A549 (cell line): Measurements from ENCODE around the gene FBXO7.

ENCODE experiments used
- CBX8 ChIP-seq: fragments of 200-600 bp; sonication (generic); IDR thresholded peaks from 2 replicates; pipeline ENCODE4 v1.6.1; 2016
- CTCF ChIP-seq: fragments of >200 bp; sonication (Bioruptor Twin); formaldehyde crosslinking; IDR thresholded peaks from 3 replicates; pipeline ENCODE4 v1.5.1; 2016
- EHMT2 ChIP-seq: fragments of 200-600 bp; sonication (generic); IDR thresholded peaks from 2 replicates; pipeline ENCODE4 v1.6.1; 2016; ENCODE audit warnings: antibody characterized with exemption, low read depth, mild to moderate bottlenecking, moderate library complexity
- ELK1 ChIP-seq: fragments of 150-350 bp; IDR thresholded peaks from 2 replicates; pipeline ENCODE4 v1.6.1; 2014; ENCODE audit warnings: low read depth, mild to moderate bottlenecking, low read length
- FOSL2 ChIP-seq, 2 experiments: fragments of 450-650 bp in 1 of 2; fragments of >200 bp in 1 of 2; sonication (Bioruptor Twin) in 1 of 2; formaldehyde crosslinking; IDR thresholded peaks; 2 replicates each; pipeline versions ENCODE4 v1.5.0 to v1.6.1; 2016 to 2020; ENCODE audit warnings: mild to moderate bottlenecking in 1 of 2, moderate library complexity in 1 of 2
- JUN ChIP-seq, 2 experiments: fragments of >200 bp; sonication (Bioruptor Twin); formaldehyde crosslinking; IDR thresholded peaks; 2 replicates in 1 of 2; 3 replicates in 1 of 2; pipeline ENCODE4 v1.6.1; 2016 to 2017
- JUNB ChIP-seq: fragments of >200 bp; sonication (Bioruptor Twin); formaldehyde crosslinking; IDR thresholded peaks from 2 replicates; pipeline ENCODE4 v1.6.1; 2016
- MAX ChIP-seq: IDR thresholded peaks from 2 replicates; pipeline ENCODE4 v1.6.1; 2012
- POLR2A ChIP-seq: IDR thresholded peaks from 2 replicates; pipeline ENCODE4 v1.6.1; 2012; ENCODE audit warnings: mild to moderate bottlenecking, low read length
- POLR2AphosphoS2 ChIP-seq: conservative IDR thresholded peaks from 2 replicates; pipeline ENCODE4 v1.6.1; 2012; ENCODE audit warnings: low read length, improper control_type of control experiment, inconsistent platforms
- RAD21 ChIP-seq, 2 experiments: fragments of >200 bp in 1 of 2; sonication (Bioruptor Twin) in 1 of 2; formaldehyde crosslinking in 1 of 2; IDR thresholded peaks in 1 of 2; conservative IDR thresholded peaks in 1 of 2; 2 replicates in 1 of 2; 3 replicates in 1 of 2; pipeline ENCODE4 v1.6.1; 2012 to 2018; ENCODE audit warnings: inconsistent platforms in 1 of 2
- RFX5 ChIP-seq: fragments of 450-650 bp; IDR thresholded peaks from 2 replicates; pipeline ENCODE4 v1.7.1; 2014; ENCODE audit warnings: antibody characterized with exemption, mild to moderate bottlenecking, moderate library complexity
- RNF2 ChIP-seq: fragments of 200-600 bp; sonication (generic); IDR thresholded peaks from 2 replicates; pipeline ENCODE4 v1.6.1; 2016; ENCODE audit warnings: low read depth, mild to moderate bottlenecking, antibody characterized with exemption, moderate library complexity, borderline replicate concordance
- USF2 ChIP-seq: fragments of 450-650 bp; IDR thresholded peaks from 2 replicates; pipeline ENCODE4 v1.6.1; 2014; ENCODE audit warnings: antibody characterized with exemption

- TF ChIP-seq CTCF (no peak), RFX5 (no peak), POLR2A (no peak), RNF2 (no peak), EHMT2 (no peak), JUNB (no peak), ELK1 (no peak), RAD21 (conservative IDR thresholded peaks at IDR 0.05 in 1 of 2, IDR thresholded peaks at IDR 0.05 in 1 of 2) (no peak), POLR2AphosphoS2 (no peak), USF2 (no peak), MAX (no peak), CBX8 (no peak), FOSL2 (IDR thresholded peaks at IDR 0.05) (no peak), FOSL2 (CRISPR knock-in tag; IDR thresholded peaks at IDR 0.05) (no peak), JUN (IDR thresholded peaks at IDR 0.05) (no peak)
These were observed 53.1 kb downstream of the FBXO7 start for GRCh38 chr22:32527756-32528155.
